Superior temporal gyrus (tissue), 1 donor: ENCODE measurements around the gene HPSE2.
"Not testable (repeated sequence)": the region's sequence is repeated elsewhere in the genome, so short reads cannot be mapped to it uniquely, and the experiment has no call there.

Experiments used
- DNase-seq: peaks from one replicate; pipeline ENCODE4 v3.0.0-alpha.2; 2016; ENCODE audit errors: extremely low spot score

The HPSE2 gene

GRCh38 chr10:98920360-98920759 lies 315.3 kb downstream of the HPSE2 start:
- DNase-seq, result no peak

- DNase-seq, result no peak
Observed at GRCh38 chr10:98919899-98920298, 315.8 kb downstream of the HPSE2 start.

- no peak for DNase-seq
Observed at GRCh38 chr10:98917828-98918227, 317.8 kb downstream of the HPSE2 start.

DNA sequence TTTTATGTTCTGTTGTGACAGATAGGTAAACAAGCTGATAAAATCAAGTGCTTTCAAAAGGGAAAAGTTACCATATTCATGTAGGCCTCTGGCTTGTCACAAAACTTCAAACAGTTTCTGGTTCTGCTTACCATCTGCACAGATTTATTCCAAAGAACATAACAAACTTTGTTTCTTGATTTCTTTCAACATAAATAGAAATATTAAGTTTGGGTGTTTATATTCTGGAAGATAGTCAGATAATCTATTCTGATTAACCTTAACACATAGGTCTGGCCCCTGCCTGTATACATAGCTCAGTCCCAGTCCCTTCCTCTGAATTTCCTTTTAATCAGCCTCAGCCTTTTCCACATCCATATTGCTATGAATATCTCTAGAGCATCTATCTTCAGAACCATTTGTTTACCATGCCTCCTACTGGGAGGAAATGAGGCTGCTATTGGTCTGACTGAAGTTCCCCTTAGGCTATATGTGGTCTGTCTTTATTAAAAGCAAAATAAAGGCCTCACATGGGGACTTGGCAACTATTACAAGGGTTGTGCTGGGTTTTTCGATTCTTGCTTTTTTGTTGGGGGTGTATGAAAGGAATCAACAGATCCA lies 319.0 kb downstream of the HPSE2 start:
- DNase-seq, result no peak

- DNase-seq, result no peak
Observed at GRCh38 chr10:98915911-98916310, 319.7 kb downstream of the HPSE2 start.

DNA sequence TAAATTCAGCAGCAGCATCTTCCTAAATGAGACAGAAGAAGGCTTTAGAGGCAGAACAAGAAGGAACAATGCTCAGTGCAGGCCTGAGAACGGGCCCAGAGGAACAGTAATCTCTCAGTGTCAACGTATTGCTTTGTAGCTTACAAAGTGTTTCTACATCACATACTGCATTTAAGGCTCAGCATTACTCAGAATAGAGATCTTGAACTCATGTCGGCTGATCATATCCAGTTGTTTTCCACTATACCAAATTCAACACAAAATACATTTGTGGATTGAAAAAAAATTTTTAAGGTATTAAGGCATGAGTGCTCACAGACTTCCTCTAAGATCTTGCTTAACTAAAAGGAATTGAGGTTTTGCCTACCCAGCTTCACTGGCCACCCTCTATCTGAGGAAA lies 325.1 kb downstream of the HPSE2 start:
- no peak for DNase-seq

GRCh38 chr10:98910048-98910447 lies 325.6 kb downstream of the HPSE2 start:
- DNase-seq, result no peak

- no peak for DNase-seq
Observed at GRCh38 chr10:98908868-98909267, 326.8 kb downstream of the HPSE2 start.

GRCh38 chr10:98908247-98908646 lies 327.4 kb downstream of the HPSE2 start:
- DNase-seq, result not testable (repeated sequence)

GRCh38 chr10:98901441-98902110 lies 334.1 kb downstream of the HPSE2 start:
- DNase-seq, result no peak

GRCh38 chr10:98899018-98899417 lies 336.6 kb downstream of the HPSE2 start:
- no peak for DNase-seq

DNA sequence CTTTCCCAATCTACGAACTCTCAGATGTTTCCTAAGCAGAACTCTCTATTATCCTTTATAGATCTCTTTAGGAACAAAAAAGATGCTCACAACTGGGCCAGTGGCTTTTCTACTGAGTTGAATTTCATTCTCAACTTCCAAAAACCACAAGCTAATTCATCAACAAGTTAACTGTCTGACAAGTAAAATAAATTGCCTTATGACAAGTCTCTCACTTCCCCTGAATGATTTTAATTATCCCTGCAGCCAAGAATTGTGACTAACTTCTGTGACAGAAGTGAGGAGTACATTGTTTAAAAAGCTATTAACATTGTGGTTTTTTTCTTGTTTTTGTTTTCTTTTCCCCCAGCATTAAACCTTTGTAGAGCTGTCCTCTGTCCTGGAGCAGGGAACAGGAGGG lies 343.1 kb downstream of the HPSE2 start:
- no peak for DNase-seq

- DNase-seq, result no peak
Observed at GRCh38 chr10:98886686-98887085, 349.0 kb downstream of the HPSE2 start.

DNA sequence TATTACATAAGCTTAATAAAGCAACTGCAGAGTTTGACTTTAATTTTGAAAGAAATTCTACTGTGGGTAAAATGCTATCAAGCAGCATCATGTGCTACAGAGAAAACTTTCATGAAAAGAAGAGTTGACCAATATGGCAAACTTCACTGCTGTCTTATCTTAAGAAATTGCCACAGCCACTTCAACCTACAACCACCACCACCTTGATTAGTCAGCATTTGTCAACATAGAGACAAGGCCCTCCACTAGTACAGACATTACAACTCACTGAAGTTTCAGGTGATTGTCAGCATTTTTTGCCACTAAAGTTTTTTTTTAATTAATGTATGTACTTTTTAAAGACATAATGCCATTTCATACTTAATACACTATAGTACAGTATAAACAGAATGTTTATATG lies 350.3 kb downstream of the HPSE2 start:
- no peak for DNase-seq

GRCh38 chr10:98881789-98882188 lies 353.9 kb downstream of the HPSE2 start:
- DNase-seq, result no peak

DNA sequence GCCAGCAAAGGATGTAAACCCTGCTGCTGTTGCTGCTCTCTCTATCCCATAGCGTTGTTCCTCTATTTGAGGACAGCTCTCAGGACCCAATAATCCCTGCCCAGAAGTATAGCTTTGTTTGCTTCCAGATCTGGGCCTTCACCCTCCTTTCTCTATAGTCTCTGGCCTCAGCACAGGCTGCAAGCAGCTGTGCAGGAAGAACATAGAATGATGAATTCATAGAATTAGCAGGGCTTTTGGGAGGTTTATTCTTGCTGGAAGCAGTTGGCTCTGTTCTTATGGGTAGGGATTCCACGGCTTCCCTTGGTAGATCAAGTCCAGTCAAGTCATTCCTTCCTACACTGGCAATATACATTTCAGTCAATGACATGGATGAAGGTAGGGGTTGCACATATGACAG lies 354.7 kb downstream of the HPSE2 start:
- no peak for DNase-seq

GRCh38 chr10:98878921-98879320 lies 356.7 kb downstream of the HPSE2 start:
- DNase-seq, result no peak

DNA sequence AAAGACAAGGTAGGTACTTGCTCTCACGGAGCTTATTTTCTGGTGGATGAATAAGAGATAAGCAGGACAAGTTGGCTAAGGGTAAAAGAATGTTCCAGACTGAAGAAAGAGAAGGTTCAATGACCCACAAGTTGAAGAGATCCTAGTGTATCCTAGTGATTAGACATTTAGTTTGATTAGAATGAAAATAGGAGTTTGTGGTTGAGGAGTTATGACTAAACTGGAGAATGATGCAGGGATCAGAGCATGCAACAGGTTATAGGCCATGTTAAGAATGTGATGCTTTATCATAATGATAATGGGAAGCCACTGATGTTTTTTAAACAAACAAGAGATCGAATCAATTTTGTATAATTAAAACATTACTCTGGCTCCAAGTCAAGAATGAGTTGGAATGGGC lies 357.2 kb downstream of the HPSE2 start:
- no peak for DNase-seq

- DNase-seq, result no peak
Observed at GRCh38 chr10:98861962-98862361, 373.7 kb downstream of the HPSE2 start.

GRCh38 chr10:98858525-98858924 lies 377.1 kb downstream of the HPSE2 start:
- DNase-seq, result no peak

DNA sequence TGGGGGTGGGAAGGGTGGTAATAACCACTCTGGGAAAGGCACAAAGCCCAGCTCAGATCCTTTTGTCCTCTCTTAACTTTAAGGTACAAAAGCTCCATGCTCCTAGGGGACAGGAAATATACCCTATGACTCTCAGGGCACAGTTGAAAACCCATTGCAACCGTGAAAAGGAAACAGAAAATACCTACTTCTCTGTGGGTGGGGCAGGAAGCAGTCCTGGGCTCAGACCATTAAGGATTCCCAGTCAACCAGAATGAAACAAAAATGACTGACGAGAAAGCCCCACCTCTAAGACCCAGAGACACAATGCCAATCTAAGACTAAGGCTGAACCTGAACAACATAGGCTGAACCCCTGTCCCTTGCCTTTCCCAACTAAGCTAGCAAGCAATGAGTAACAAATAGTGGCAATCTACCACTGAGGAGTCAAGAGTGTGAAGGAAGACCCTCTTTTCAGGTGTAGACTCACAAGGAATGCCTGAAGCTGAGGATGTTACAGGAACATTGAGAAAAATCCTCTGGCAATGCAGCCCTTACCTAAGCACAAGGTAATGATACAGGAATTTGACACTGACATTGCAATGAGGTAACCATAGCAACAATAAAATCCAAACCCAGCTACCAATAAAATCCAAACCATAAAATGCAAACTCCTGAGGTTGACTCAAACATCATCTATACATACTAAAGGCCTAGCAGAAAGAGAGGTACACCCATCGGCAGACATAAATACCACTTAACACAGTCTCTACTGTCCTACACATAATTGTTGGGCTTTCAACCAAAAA lies 380.1 kb downstream of the HPSE2 start:
- DNase-seq, result no peak

- DNase-seq, result no peak
Observed at GRCh38 chr10:98852686-98853085, 383.0 kb downstream of the HPSE2 start.

DNA sequence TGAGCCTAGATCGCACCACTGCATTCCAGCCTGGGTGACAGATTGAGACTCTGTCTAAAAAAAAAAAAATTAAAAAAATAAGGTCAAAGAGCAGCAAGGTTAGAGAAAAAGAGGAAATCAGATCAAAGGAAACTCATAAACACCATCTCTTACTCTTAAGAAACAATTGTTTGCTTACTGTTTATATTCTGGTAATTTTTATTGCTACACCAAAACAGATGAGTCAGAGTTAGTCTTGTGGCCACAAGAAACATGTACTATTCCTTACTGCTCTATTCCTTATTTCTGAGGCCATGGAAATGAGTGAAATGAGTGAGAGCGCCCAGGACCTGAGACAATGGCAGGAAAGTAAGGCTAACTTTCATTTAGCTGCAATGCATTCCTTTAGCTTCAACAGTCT lies 387.3 kb downstream of the HPSE2 start:
- DNase-seq, result no peak
